HG02840 (cell line): Measurements from ENCODE around the gene ST8SIA2.
"Not testable (repeated sequence)": the region's sequence is repeated elsewhere in the genome, so short reads cannot be mapped to it uniquely, and the experiment has no call there.

Source experiments
- ATAC-seq: cut with Tn5 transposase; IDR thresholded peaks from one replicate; pipeline ENCODE4 v1.9.1; 2021; ENCODE audit warnings: mild to moderate bottlenecking, moderate library complexity, moderate number of reproducible peaks; ENCODE audit not compliant: unreplicated experiment, low FRiP score

Gene ST8SIA2

GRCh38 chr15:92471288-92471687 is 77.6 kb downstream of the ST8SIA2 start:
- ATAC-seq, result no peak

GRCh38 chr15:92473756-92474155 is 80.1 kb downstream of the ST8SIA2 start:
- no peak for ATAC-seq

DNA sequence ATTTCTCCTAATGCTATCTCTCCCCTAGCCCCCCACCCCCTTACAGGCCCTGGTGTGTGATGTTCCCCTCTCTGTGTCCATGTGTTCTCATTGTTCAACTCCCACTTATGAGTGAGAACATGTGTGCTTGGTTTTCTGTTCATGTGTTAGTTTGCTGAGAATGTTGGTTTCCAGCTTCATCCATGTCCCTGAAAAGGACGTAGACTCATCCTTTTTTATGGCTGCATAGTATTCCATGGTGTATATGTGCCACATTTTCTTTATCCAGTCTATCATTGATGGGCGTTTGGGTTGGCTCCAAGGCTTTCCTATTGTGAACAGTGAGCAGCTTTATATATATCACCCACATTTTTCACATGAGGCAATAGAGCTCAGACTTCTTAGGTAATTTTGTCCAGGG is 86.0 kb downstream of the ST8SIA2 start:
- ATAC-seq, result not testable (repeated sequence)

GRCh38 chr15:92480361-92480760 is 86.7 kb downstream of the ST8SIA2 start:
- no peak for ATAC-seq

- no peak for ATAC-seq
These were observed 91.8 kb downstream of the ST8SIA2 start for GRCh38 chr15:92485441-92485840.

DNA sequence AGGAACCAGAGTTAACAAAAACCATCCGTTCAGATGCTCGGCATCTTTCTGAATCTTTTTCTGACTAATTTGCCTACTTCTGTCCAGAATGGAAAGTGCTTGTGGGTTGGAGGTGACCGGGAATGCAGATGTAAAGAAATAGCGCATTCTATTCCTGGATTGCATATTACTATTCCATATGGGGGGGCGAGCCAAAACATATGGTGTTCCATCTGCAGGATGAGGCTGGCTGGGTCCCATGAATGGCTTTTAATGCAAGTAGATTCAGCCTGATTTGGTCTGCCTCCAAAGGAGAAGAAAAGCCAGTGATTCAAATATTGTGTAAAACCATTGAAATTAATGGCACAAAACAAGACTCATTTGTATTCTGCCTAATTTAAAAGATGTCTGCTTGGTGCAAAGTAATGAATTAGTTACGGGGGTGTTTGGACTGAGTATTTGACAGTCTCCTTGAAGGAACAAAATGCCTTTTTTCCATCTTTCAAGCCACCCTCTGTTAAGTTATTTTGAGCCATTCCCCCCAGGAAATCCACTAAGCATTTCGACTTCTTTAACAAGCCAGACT is 99.0 kb downstream of the ST8SIA2 start:
- no peak for ATAC-seq

DNA sequence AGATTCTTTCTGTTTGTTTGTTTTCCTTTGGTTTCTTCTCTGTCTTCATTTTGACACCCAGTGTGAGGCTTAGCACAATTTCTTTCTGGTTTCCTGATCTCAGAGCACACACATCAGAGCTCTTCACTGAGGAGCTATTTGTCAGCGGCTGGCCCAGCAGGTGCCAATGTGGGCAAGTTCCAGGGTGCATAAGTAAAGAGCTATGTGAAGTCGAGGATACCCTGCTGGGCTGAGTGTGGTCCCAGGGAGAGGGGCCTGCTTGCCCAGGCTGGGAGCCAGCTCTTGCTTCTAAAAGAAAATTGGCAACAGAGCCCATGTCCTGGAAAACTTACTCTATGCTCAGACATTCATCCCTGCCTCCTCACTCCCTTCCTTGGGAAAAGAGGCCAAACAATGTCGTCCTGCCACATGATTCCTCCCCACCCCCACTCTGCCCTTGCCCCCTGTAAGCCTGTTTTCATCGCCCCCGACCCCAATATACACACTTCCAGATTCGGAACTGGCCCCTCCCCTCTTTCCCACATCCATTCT is 101.2 kb downstream of the ST8SIA2 start:
- no peak for ATAC-seq

DNA sequence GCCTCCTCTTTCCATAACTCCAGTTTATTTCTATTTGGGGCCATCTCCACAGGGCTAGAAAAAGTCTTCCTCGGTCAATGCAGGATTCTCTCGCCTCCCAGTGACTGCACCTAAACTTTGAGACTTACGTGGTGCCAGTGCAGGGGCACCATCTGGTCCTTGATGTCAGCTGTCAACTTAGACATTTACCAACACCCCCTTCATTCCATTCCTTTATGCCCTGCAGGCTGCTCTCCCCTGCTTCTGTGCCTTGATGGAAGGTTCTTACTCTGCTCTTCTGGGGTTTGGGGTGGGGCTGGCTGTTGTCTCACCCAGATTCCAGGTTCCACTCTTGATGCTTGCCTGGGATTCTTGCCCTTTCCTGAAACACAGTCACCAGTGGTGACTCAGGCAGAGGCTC is 101.8 kb downstream of the ST8SIA2 start:
- ATAC-seq, result no peak

GRCh38 chr15:92499731-92500530 is 106.2 kb downstream of the ST8SIA2 start:
- ATAC-seq, result no peak

DNA sequence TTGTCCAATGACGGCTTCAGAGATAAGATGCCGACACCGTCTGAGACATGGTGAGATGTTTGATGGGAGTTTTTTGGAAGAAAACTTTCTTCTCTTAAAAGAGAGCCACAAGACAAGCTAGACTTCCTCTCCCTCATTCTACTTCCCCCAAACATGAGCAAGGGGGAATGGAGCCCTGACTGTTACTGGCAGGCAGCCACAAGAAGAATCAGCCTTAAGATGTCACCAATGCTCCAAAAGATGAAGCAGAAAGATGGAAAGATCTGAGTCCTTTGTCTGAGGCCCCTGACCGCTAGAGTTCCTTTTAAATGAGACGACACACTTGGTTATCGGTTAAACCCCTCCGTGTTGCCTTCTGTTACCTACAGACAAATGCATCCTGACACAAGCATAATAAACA is 108.7 kb downstream of the ST8SIA2 start:
- no peak for ATAC-seq

- no peak for ATAC-seq
These were observed 109.5 kb downstream of the ST8SIA2 start for GRCh38 chr15:92502930-92503857.

GRCh38 chr15:92503889-92504288 is 110.2 kb downstream of the ST8SIA2 start:
- ATAC-seq, result no peak

- no peak for ATAC-seq
These were observed 111.9 kb downstream of the ST8SIA2 start for GRCh38 chr15:92505611-92506010.

DNA sequence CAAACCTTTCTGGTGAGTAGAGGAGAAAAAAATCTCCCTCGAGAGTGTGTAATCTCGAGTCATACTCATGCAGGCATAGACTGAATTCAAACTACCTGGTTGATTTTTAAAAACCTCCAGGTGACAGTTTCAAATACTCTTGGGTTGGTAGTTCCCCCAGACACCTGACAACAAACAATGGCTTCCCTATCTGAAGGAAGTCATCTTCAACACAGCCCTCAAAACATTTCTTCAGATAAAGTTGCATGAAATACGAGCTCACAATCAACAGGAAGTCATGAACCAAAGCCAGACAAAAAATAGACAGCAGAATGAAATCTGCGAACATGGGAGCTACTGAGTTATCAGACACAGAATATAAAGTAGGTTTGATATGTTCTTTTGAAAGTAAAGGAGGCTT is 112.8 kb downstream of the ST8SIA2 start:
- ATAC-seq, result no peak

GRCh38 chr15:92510163-92510882 is 116.6 kb downstream of the ST8SIA2 start:
- ATAC-seq, result no peak
